ENCODE results near the gene GNE.
A peak's percentile ranks its signal among the peaks of the same experiment; 100 is the strongest.

Gene GNE

DNA sequence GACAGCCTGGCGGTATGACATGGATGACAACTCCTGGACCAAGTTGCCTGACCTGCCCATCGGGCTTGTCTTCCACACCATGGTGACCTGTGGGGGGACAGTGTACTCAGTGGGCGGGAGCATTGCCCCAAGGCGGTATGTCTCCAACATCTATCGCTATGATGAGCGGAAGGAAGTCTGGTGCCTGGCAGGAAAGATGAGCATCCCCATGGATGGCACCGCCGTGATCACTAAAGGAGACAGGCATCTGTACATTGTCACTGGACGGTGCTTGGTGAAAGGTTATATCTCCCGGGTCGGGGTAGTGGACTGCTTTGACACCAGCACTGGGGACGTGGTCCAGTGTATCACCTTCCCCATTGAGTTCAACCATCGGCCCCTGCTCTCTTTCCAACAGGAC is 87.7 kb downstream of the GNE start:
- Histone ChIP-seq H3K36me3 (ENCODE audit: control insufficient read depth in 2 of 2, insufficient read depth in 2 of 2, low read length in 2 of 2) (no peaks in the 10 kb centered on the region), H3K9me3 (ENCODE audit: control insufficient read depth in 2 of 2, low read length in 2 of 2) (no peaks in the 10 kb centered on the region), H3K4me1 (ENCODE audit: control insufficient read depth, insufficient read depth, low read length) (peaks cover 6% of the 10 kb centered on the region), H3K27me3 (ENCODE audit: control insufficient read depth in 1 of 2, insufficient read depth in 2 of 2, low read length in 2 of 2) (no peaks in the 10 kb centered on the region), H3K27ac (ENCODE audit: low read length) (no peak overlapping the region), H3K4me3 (ENCODE audit: low read length in 2 of 2) (no peak overlapping the region), H3K9ac (ENCODE audit: low read length in 2 of 2) (no peak overlapping the region)

DNA sequence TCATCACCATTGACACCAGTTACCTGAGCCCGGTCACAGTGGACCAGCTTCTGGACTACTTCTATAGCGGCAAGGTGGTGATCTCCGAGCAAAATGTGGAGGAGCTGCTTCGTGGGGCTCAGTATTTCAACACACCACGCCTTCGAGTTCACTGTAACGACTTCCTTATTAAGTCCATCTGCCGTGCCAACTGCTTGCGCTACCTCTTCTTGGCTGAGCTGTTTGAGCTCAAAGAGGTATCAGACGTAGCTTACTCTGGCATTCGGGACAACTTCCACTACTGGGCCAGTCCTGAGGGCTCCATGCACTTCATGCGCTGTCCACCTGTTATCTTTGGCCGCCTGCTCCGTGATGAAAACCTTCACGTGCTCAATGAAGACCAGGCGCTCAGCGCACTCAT is 88.5 kb downstream of the GNE start:
- H3K4me1 ChIP-seq (ENCODE audit: control insufficient read depth, insufficient read depth, low read length), result peaks cover 9% of the 10 kb centered on the region
- H3K27ac ChIP-seq (ENCODE audit: low read length), result no peak overlapping the region
- H3K36me3 ChIP-seq (ENCODE audit: control insufficient read depth in 2 of 2, insufficient read depth in 2 of 2, low read length in 2 of 2), result no peaks in the 10 kb centered on the region
- no peaks in the 10 kb centered on the region for H3K9me3 ChIP-seq (ENCODE audit: control insufficient read depth in 2 of 2, low read length in 2 of 2)
- no peak overlapping the region for H3K4me3 ChIP-seq (ENCODE audit: low read length in 2 of 2)
- H3K9ac ChIP-seq (ENCODE audit: low read length in 2 of 2), result no peak overlapping the region
- H3K27me3 ChIP-seq (ENCODE audit: control insufficient read depth in 1 of 2, insufficient read depth in 2 of 2, low read length in 2 of 2), result no peaks in the 10 kb centered on the region

DNA sequence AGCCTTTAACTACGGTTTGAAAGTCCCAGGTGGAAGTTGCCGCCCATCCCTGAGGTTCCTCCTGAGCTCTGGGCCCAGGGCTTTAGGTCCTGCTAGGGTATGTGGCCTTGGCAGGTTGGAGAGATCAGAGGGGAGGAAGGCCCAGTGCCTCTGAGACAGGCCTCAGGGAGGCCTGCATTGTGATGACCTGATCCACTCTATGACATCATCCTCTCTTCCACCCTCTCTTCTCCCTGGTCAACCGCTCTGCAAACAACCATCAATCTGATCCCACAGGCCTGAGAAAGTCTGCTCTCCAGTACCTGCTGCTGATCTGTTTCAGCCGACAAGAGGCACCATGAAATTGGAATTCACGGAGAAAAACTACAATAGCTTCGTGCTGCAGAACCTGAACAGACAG is 89.1 kb downstream of the GNE start, which contains the start of gene CCIN:
Gene CCIN (plus strand): TSS at position 223 of the 400 bp plus-strand sequence. CDS start 115 bp downstream, at position 338.
- H3K27me3 ChIP-seq (ENCODE audit: control insufficient read depth in 1 of 2, insufficient read depth in 2 of 2, low read length in 2 of 2), result no peaks in the 10 kb centered on the region
- H3K9ac ChIP-seq (ENCODE audit: low read length in 2 of 2), result no peak within 1 kb of the TSS

DNA sequence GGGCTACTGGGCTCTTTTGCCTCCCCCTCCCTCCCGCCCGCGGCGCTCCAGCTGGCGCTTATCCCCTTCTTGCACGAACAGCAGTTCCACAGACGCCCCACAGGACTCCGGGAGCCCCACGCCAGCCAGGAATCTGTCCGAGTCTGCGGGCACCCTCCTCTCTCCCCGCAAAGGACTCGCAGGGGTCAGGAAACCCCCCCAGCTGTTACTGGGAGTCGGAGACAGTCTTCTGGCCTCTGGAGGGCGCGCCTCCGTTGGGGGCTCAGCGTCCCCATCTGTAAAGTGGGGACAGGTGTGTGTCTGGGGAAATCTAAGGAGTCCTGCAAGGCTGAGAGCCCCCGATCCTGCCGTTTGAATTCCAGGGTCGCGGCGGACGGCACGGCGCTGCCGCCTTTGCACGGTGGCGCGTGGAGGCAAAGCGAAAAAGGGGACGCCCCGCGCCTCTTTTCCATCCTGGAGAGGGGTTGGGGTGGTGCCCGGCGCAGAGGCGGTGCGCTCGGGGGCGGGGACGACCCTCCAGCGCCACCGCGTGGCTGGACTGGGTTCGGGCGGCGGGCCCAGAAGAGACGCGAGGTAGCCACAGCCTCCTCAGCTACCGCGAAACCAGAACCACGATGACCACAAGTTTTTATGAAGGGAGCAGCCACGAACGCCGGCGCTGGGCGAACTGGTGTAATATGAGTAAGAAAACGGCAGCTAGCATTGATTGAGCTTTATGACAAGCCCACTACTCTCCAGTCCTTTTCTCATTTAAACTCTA is 91.9 kb downstream of the GNE start:
- H3K4me1 ChIP-seq (ENCODE audit: control insufficient read depth, insufficient read depth, low read length), result peaks cover 23% of the 10 kb centered on the region
- peak overlapping the region; percentile 79 to 82 for H3K4me3 ChIP-seq (ENCODE audit: low read length in 2 of 2)
- no peak overlapping the region for H3K27ac ChIP-seq (ENCODE audit: low read length)
- H3K9ac ChIP-seq (ENCODE audit: low read length in 2 of 2), result peak overlapping the region; percentile 42 to 61
- H3K36me3 ChIP-seq (ENCODE audit: control insufficient read depth in 2 of 2, insufficient read depth in 2 of 2, low read length in 2 of 2), result peaks cover 2 to 4% of the 10 kb centered on the region in 2 donors
- H3K9me3 ChIP-seq (ENCODE audit: control insufficient read depth in 2 of 2, low read length in 2 of 2), result no peaks in the 10 kb centered on the region
- no peaks in the 10 kb centered on the region for H3K27me3 ChIP-seq (ENCODE audit: control insufficient read depth in 1 of 2, insufficient read depth in 2 of 2, low read length in 2 of 2)

More for the DNA sequence above, 89.1 kb downstream of the GNE start, which contains the start of gene CCIN:
- Histone ChIP-seq H3K36me3 (ENCODE audit: control insufficient read depth in 2 of 2, insufficient read depth in 2 of 2, low read length in 2 of 2) (no peaks in the 10 kb centered on the region), H3K27ac (ENCODE audit: low read length) (no peak within 1 kb of the TSS), H3K4me3 (ENCODE audit: low read length in 2 of 2) (no peak within 1 kb of the TSS), H3K4me1 (ENCODE audit: control insufficient read depth, insufficient read depth, low read length) (peaks cover 10% of the 10 kb centered on the region), H3K9me3 (ENCODE audit: control insufficient read depth in 2 of 2, low read length in 2 of 2) (no peaks in the 10 kb centered on the region)

DNA sequence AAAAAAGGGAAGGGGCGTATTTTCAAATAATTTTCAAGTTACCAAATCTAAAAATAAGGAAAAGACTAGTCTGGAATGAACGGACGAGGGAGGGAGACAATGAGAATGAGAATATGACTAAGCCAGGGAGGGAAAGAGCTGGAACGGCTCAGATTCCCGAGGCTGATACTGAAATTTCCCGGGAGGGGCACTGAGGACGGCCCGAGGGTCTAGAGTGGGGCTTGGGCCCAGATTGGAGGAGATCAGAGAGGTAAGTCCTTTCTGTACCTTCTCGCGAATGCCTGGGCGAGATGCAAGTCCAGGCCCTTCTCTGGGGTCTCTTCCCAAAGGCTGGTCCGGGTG is 92.5 kb downstream of the GNE start:
- peak overlapping the region; percentile 79 to 82 for H3K4me3 ChIP-seq (ENCODE audit: low read length in 2 of 2)
- no peak overlapping the region for H3K27ac ChIP-seq (ENCODE audit: low read length)

DNA sequence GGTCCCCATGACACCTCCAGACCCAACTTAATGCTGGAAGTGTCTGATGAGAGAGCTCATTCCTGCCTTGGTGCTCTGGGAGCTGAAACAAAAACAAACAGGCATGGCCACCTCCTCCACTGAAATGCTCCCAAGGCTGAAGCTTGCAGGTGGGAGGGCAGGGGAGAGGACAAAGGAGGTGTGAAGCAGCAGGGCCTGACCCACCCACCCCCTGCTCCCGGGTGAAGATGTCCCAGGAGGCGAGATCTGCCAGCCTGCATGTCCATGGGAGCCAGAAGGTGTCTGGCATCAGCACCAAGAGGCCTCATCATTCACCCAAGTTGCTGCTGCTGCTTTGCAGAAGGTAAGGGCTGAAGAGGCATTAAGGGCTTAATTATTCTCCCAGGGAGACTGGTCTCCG is 93.3 kb downstream of the GNE start:
- peak overlapping the region; percentile 41 for H3K27ac ChIP-seq (ENCODE audit: low read length)

More for the DNA sequence above, 92.5 kb downstream of the GNE start:
- peaks cover 23% of the 10 kb centered on the region for H3K4me1 ChIP-seq (ENCODE audit: control insufficient read depth, insufficient read depth, low read length)
- peak overlapping the region; percentile 61 to 62 for H3K9ac ChIP-seq (ENCODE audit: low read length in 2 of 2)
- no peaks in the 10 kb centered on the region for H3K9me3 ChIP-seq (ENCODE audit: control insufficient read depth in 2 of 2, low read length in 2 of 2)
- H3K36me3 ChIP-seq (ENCODE audit: control insufficient read depth in 2 of 2, insufficient read depth in 2 of 2, low read length in 2 of 2), result peaks cover 2 to 4% of the 10 kb centered on the region in 2 donors
- H3K27me3 ChIP-seq (ENCODE audit: control insufficient read depth in 1 of 2, insufficient read depth in 2 of 2, low read length in 2 of 2), result no peaks in the 10 kb centered on the region

More for the DNA sequence above, 93.3 kb downstream of the GNE start:
- Histone ChIP-seq H3K4me3 (ENCODE audit: low read length in 2 of 2) (no peak overlapping the region), H3K9ac (ENCODE audit: low read length in 2 of 2) (no peak overlapping the region), H3K9me3 (ENCODE audit: control insufficient read depth in 2 of 2, low read length in 2 of 2) (no peaks in the 10 kb centered on the region), H3K4me1 (ENCODE audit: control insufficient read depth, insufficient read depth, low read length) (peaks cover 23% of the 10 kb centered on the region), H3K36me3 (ENCODE audit: control insufficient read depth in 2 of 2, insufficient read depth in 2 of 2, low read length in 2 of 2) (peaks cover 4% of the 10 kb centered on the region in 2 donors), H3K27me3 (ENCODE audit: control insufficient read depth in 1 of 2, insufficient read depth in 2 of 2, low read length in 2 of 2) (no peaks in the 10 kb centered on the region)
